RWPE2 (cell line): Measurements from ENCODE around the gene DGCR2.

Experiments used
- ATAC-seq: fragments of 200-7000 bp; cut with Tn5 transposase; 3 replicates; pipeline ENCODE4 v1.9.1; 2021; ENCODE audit warnings: low read depth
- DNase-seq: peaks from one replicate; pipeline ENCODE4 v3.0.0-alpha.2; 2020; ENCODE audit warnings: low spot score
- H3K27ac ChIP-seq: fragments of 450-650 bp; 2 replicates; pipeline ENCODE4 v1.5.1; 2017; ENCODE audit warnings: mild to moderate bottlenecking; ENCODE audit not compliant: poor library complexity, severe bottlenecking
- H3K27me3 ChIP-seq: fragments of 250-450 bp; sonication (Bioruptor Pico); 2 replicates; pipeline ENCODE4 v1.5.1; 2021; ENCODE audit warnings: mild to moderate bottlenecking, moderate library complexity; ENCODE audit not compliant: insufficient read depth, poor library complexity, severe bottlenecking
- H3K36me3 ChIP-seq: fragments of 250-450 bp; sonication (Bioruptor Pico); 2 replicates; pipeline ENCODE4 v1.5.1; 2020; ENCODE audit warnings: low read depth, mild to moderate bottlenecking, moderate library complexity
- H3K4me1 ChIP-seq: fragments of 250-450 bp; sonication (Bioruptor Pico); 2 replicates; pipeline ENCODE4 v1.5.1; 2021; ENCODE audit warnings: mild to moderate bottlenecking, moderate library complexity; ENCODE audit not compliant: insufficient read depth, poor library complexity, severe bottlenecking
- H3K4me3 ChIP-seq: fragments of 250-450 bp; sonication (Bioruptor Pico); 2 replicates; pipeline ENCODE4 v1.5.1; 2021; ENCODE audit warnings: mild to moderate bottlenecking, moderate library complexity; ENCODE audit not compliant: severe bottlenecking
- H3K9me3 ChIP-seq: fragments of 250-450 bp; sonication (Bioruptor Pico); 2 replicates; pipeline ENCODE4 v1.5.1; 2021; ENCODE audit warnings: mild to moderate bottlenecking, moderate library complexity; ENCODE audit not compliant: severe bottlenecking
- TF ChIP-seq, protein P1 (sequence below): fragments of 450-650 bp; IDR thresholded peaks from one replicate; pipeline ENCODE4 v1.5.1; 2017; ENCODE audit warnings: mild to moderate bottlenecking, moderate library complexity; ENCODE audit not compliant: poor library complexity, severe bottlenecking

Gene DGCR2

DNA sequence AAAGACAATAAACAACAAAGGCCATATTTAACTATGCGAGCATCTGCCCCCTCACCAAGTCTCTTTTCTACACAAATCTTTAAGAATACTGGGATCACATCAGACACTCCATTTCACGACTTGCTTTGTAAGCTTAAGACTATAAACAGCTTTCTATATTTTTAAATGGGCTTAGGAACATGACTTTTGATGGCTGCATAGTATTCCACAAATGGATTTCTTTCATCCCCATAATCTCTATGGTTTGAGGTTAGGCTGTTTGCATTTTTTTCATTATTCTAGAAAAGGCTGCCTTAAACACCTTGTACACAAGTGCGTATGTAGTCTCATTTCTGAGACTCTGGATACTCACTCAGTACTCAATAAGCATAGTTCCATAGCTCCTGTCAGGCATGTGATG lies 52.8 kb downstream of the DGCR2 start:
- Histone ChIP-seq H3K4me1 (peaks cover 10% of the 10 kb centered on the region), H3K9me3 (no peaks in the 10 kb centered on the region), H3K27me3 (no peaks in the 10 kb centered on the region), H3K27ac (no peak overlapping the region), H3K4me3 (no peak overlapping the region), H3K36me3 (peaks cover 37% of the 10 kb centered on the region)
- ATAC-seq (no peak), DNase-seq (no peak)
- TF ChIP-seq, protein P1, sequence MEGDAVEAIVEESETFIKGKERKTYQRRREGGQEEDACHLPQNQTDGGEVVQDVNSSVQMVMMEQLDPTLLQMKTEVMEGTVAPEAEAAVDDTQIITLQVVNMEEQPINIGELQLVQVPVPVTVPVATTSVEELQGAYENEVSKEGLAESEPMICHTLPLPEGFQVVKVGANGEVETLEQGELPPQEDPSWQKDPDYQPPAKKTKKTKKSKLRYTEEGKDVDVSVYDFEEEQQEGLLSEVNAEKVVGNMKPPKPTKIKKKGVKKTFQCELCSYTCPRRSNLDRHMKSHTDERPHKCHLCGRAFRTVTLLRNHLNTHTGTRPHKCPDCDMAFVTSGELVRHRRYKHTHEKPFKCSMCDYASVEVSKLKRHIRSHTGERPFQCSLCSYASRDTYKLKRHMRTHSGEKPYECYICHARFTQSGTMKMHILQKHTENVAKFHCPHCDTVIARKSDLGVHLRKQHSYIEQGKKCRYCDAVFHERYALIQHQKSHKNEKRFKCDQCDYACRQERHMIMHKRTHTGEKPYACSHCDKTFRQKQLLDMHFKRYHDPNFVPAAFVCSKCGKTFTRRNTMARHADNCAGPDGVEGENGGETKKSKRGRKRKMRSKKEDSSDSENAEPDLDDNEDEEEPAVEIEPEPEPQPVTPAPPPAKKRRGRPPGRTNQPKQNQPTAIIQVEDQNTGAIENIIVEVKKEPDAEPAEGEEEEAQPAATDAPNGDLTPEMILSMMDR, result no peak

DNA sequence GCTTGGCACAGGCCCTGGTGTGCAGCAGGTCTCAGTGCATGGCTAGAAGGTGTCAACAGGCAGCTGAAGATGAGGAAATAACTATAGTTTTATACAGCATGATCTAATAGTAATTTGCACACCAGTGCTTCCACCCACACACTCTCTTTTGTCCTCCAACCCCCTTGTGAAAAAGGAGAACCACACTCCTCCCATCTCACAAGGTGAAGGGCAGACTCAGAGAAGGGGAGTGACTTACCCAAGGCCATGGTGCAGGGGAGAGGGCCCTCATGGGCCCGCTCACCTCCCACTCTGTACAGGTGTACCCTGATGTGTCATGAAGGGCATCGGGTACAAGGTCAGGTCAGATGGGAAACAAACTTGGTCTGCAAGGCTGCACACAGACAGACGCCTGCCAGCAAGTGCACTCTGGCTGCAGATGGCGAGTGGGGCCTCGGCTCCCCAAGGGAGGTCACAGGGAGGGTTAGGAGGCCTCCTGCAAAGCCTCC lies 53.4 kb downstream of the DGCR2 start:
- H3K4me1 ChIP-seq, result peaks cover 10% of the 10 kb centered on the region
- TF ChIP-seq, protein P1, result no peak
- no peaks in the 10 kb centered on the region for H3K9me3 ChIP-seq
- no peaks in the 10 kb centered on the region for H3K27me3 ChIP-seq
- H3K27ac ChIP-seq, result no peak overlapping the region
- peaks cover 41% of the 10 kb centered on the region for H3K36me3 ChIP-seq
- DNase-seq, result no peak
- no peak for ATAC-seq
- H3K4me3 ChIP-seq, result no peak overlapping the region

DNA sequence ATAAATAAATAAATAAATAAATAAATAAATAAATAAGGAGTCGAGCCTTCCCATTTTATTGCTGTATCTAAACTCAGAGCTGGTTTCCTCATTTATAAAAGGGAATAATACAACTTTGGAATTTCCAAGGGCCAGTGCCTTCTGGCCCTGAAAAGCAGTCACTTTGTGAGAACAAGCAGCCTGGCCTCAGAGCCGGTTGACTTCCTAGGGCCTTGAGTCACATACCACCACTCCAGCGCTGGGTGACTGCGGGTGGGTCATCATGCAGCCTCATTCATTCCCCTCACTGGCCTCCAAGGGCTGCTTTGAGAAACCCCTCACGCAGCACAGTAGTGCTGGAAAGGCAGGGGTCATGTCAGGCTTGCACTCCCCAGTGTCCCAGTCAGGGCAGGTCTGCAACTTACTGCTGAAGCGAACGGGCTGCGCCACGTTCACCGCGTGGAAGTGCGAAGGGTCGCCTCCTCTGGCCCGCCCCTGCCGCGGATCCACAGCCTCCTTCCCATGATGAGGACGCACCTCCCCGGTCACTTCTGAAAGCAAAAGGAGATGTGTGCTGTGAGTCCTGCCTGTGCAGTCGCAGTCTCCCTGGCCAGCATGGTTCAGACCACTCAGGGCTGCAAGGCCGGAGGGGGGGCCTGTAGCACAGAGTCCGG lies 54.4 kb downstream of the DGCR2 start:
- ATAC-seq (no peak), DNase-seq (no peak)
- H3K4me3 ChIP-seq, result no peak overlapping the region
- no peaks in the 10 kb centered on the region for H3K27me3 ChIP-seq
- peak overlapping the region; percentile 66 for H3K27ac ChIP-seq
- peaks cover 39% of the 10 kb centered on the region for H3K36me3 ChIP-seq
- H3K4me1 ChIP-seq, result peaks cover 10% of the 10 kb centered on the region
- H3K9me3 ChIP-seq, result no peaks in the 10 kb centered on the region
- TF ChIP-seq, protein P1, result no peak

DNA sequence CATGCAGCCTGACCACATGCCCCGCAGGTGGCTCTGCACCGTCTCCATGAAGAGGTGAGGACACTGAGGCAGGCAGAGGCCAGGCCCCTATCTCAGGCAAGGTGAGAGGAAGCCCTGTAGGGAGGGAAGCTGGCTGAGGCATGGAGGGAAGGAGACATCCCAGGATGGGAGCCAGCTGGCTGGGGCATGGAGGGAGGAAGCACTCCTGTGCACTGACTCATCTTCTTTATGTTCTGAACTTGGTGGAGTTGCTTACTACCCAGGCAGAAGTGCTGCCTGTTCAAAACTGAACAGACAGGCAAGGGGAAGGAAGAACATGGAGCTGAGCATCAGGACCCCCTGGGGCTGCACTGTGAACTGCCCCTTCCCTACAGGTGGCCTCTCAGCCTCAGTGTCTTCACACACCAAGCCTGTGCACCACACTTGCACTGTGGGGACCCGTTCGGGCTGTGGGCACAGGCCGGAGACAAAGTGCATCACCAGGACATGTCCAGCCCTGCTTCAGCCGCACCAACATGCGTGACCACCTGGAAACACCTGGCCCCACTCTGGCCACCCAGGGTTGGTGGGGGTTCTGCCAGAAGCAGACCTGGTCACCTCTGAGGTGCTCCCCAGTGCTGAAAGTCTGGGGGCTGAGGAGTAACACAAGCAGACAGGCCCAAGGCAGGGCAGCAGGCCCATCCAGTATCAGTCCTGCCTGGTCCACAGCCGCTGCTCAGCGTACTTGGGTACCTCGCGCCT lies 55.5 kb downstream of the DGCR2 start:
- H3K4me3 ChIP-seq, result no peak overlapping the region
- peak overlapping the region; percentile 66 for H3K27ac ChIP-seq
- peak; percentile 95 for ATAC-seq
- H3K4me1 ChIP-seq, result peaks cover 10% of the 10 kb centered on the region
- H3K36me3 ChIP-seq, result peaks cover 44% of the 10 kb centered on the region
- DNase-seq, result peak; percentile 60
- no peaks in the 10 kb centered on the region for H3K9me3 ChIP-seq
- TF ChIP-seq, protein P1, result no peak
- H3K27me3 ChIP-seq, result no peaks in the 10 kb centered on the region

DNA sequence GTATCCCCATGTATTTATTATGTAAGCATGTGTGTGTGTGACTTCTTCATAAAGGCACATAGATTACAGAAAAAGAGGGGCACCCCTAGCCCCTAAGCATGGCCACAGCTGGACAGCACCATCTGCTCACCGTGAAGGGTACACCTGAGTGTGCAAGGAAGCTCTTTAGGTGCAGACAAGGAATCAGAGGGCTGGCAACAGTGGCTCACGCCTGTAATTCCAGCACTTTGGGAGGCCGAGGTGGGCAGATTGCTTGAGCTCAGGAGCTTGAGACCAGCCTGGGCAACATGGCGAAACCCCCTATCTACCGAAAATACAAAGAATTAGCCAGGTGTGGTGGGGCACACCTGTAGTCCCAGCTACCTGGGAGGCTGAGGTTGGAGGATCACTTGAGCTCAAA lies 56.3 kb downstream of the DGCR2 start:
- Histone ChIP-seq H3K36me3 (peaks cover 40% of the 10 kb centered on the region), H3K27ac (no peak overlapping the region), H3K4me1 (peaks cover 10% of the 10 kb centered on the region), H3K4me3 (no peak overlapping the region), H3K27me3 (no peaks in the 10 kb centered on the region), H3K9me3 (no peaks in the 10 kb centered on the region)
- TF ChIP-seq, protein P1, result no peak
- ATAC-seq (no peak), DNase-seq (no peak)
